WTC11 (cell line): Measurements from ENCODE around the gene CDK2. TPM values are rescaled to one million over a fixed set of nuclear protein-coding genes. Genes with fewer than 3 reads are reported as not detected.
A peak's percentile ranks its signal among the peaks of the same experiment; 100 is the strongest.
"Not testable (repeated sequence)": the region's sequence is repeated elsewhere in the genome, so short reads cannot be mapped to it uniquely, and the experiment has no call there.

Source experiments
- ATAC-seq: fragments of 200-7000 bp; cut with Tn5 transposase; 2 replicates; pipeline ENCODE4 v1.10.0; 2021; ENCODE audit warnings: mild to moderate bottlenecking, moderate library complexity
- CTCF ChIA-PET: fragments of 300-600 bp; sonication (Branson Sonifier 250); formaldehyde crosslinking; loops from one replicate; lab custom pipeline; 2021; ENCODE audit warnings: antibody characterized with exemption; lab: Charles Lee
- POLR2A ChIA-PET: fragments of 350-600 bp; sonication (Branson Sonifier 250); formaldehyde crosslinking; loops from one replicate; lab custom pipeline; 2021; ENCODE audit warnings: antibody characterized with exemption; lab: Charles Lee
- DNase-seq: peaks from one replicate; pipeline ENCODE4 v3.0.0; 2021; ENCODE audit warnings: low spot score
- H3K27ac Mint-ChIP-seq: 2 replicates; pipeline ENCODE4 v1.8.0; 2021; ENCODE audit warnings: mixed read lengths
- H3K27me3 Mint-ChIP-seq: 2 replicates; pipeline ENCODE4 v1.8.0; 2021; ENCODE audit warnings: low read depth, mild to moderate bottlenecking, moderate library complexity, mixed read lengths
- H3K36me3 Mint-ChIP-seq: 2 replicates; pipeline ENCODE4 v1.8.0; 2021; ENCODE audit warnings: mixed read lengths
- H3K4me1 Mint-ChIP-seq: 2 replicates; pipeline ENCODE4 v1.8.0; 2022; ENCODE audit warnings: mixed read lengths
- H3K4me3 Mint-ChIP-seq: 2 replicates; pipeline ENCODE4 v1.8.0; 2021; ENCODE audit warnings: mild to moderate bottlenecking, moderate library complexity, mixed read lengths
- H3K9me3 Mint-ChIP-seq: 2 replicates; pipeline ENCODE4 v1.8.0; 2021; ENCODE audit warnings: mixed read lengths
- ATF3 ChIP-seq: sonication (generic); formaldehyde crosslinking; conservative IDR thresholded peaks from 2 replicates; pipeline ENCODE4 v1.8.1; 2022; ENCODE audit warnings: mild to moderate bottlenecking, missing genetic modification reagents
- CTCF ChIP-seq: fragments of 200-600 bp; IDR thresholded peaks from 2 replicates; pipeline ENCODE4 v1.8.0; 2022; ENCODE audit warnings: antibody characterized with exemption
- FOXP1 ChIP-seq: sonication (generic); formaldehyde crosslinking; IDR thresholded peaks from 2 replicates; pipeline ENCODE4 v1.8.0; 2022; ENCODE audit warnings: missing genetic modification reagents, mild to moderate bottlenecking, moderate library complexity, borderline replicate concordance
- GABPB1 ChIP-seq: sonication (generic); formaldehyde crosslinking; IDR thresholded peaks from 2 replicates; pipeline ENCODE4 v1.8.1; 2023; ENCODE audit warnings: mild to moderate bottlenecking, missing genetic modification reagents
- KAT7 ChIP-seq: sonication (generic); formaldehyde crosslinking; IDR thresholded peaks from 2 replicates; pipeline ENCODE4 v1.8.1; 2023; ENCODE audit warnings: missing genetic modification reagents, mild to moderate bottlenecking, borderline replicate concordance
- SMAD3 ChIP-seq: sonication (generic); formaldehyde crosslinking; IDR thresholded peaks from 2 replicates; pipeline ENCODE4 v1.8.0; 2022; ENCODE audit warnings: missing genetic modification reagents, mild to moderate bottlenecking, borderline replicate concordance
- TEAD1 ChIP-seq: sonication (generic); formaldehyde crosslinking; IDR thresholded peaks from 2 replicates; pipeline ENCODE4 v1.8.0; 2022; ENCODE audit warnings: mild to moderate bottlenecking, missing genetic modification reagents
- TEAD4 ChIP-seq: sonication (generic); formaldehyde crosslinking; IDR thresholded peaks from 2 replicates; pipeline ENCODE4 v1.8.0; 2022; ENCODE audit warnings: mild to moderate bottlenecking, missing genetic modification reagents
- USF1 ChIP-seq: sonication (generic); formaldehyde crosslinking; IDR thresholded peaks from 2 replicates; pipeline ENCODE4 v1.8.0; 2022; ENCODE audit warnings: mild to moderate bottlenecking, missing genetic modification reagents
- ZBTB43 ChIP-seq: sonication (generic); formaldehyde crosslinking; IDR thresholded peaks from 2 replicates; pipeline ENCODE4 v1.8.1; 2023; ENCODE audit warnings: mild to moderate bottlenecking, missing genetic modification reagents
- ZNF138 ChIP-seq: sonication (generic); formaldehyde crosslinking; conservative IDR thresholded peaks from 2 replicates; pipeline ENCODE4 v1.8.1; 2022; ENCODE audit warnings: mild to moderate bottlenecking, moderate library complexity, missing genetic modification reagents
- ZNF416 ChIP-seq: fragments of 250-450 bp; sonication (Bioruptor Pico); IDR thresholded peaks from 2 replicates; pipeline ENCODE4 v1.9.0; 2021; ENCODE audit warnings: mild to moderate bottlenecking, inconsistent platforms
- ZSCAN18 ChIP-seq: fragments of 250-450 bp; sonication (Bioruptor Pico); IDR thresholded peaks from 2 replicates; pipeline ENCODE4 v2.1.2; 2022; ENCODE audit warnings: mild to moderate bottlenecking, moderate library complexity
- total RNA-seq: library from RNA; stranded (reverse); gene quantifications from 3 replicates; pipeline ENCODE4 v1.2.3, GENCODE V29; 2021
- TF ChIP-seq, protein P1 (sequence below): sonication (generic); formaldehyde crosslinking; IDR thresholded peaks from 2 replicates; pipeline ENCODE4 v1.8.0; 2022; ENCODE audit warnings: missing genetic modification reagents
- TF ChIP-seq, protein P2 (sequence below): fragments of 250-450 bp; sonication (Bioruptor Pico); IDR thresholded peaks from 2 replicates; pipeline ENCODE4 v1.9.0; 2021; ENCODE audit warnings: moderate library complexity, mild to moderate bottlenecking, inconsistent platforms, borderline replicate concordance
- TF ChIP-seq, protein P3 (sequence below): sonication (generic); formaldehyde crosslinking; IDR thresholded peaks from 2 replicates; pipeline ENCODE4 v1.8.1; 2022; ENCODE audit warnings: mild to moderate bottlenecking, missing genetic modification reagents, moderate library complexity, borderline replicate concordance
- TF ChIP-seq, protein P4 (sequence below): fragments of 250-450 bp; sonication (Bioruptor Pico); IDR thresholded peaks from 2 replicates; pipeline ENCODE4 v1.9.0; 2021; ENCODE audit warnings: mild to moderate bottlenecking

Gene CDK2
- total RNA-seq, 1 experiment from 2014 or later = 43.1 TPM

- TF ChIP-seq, protein P1, sequence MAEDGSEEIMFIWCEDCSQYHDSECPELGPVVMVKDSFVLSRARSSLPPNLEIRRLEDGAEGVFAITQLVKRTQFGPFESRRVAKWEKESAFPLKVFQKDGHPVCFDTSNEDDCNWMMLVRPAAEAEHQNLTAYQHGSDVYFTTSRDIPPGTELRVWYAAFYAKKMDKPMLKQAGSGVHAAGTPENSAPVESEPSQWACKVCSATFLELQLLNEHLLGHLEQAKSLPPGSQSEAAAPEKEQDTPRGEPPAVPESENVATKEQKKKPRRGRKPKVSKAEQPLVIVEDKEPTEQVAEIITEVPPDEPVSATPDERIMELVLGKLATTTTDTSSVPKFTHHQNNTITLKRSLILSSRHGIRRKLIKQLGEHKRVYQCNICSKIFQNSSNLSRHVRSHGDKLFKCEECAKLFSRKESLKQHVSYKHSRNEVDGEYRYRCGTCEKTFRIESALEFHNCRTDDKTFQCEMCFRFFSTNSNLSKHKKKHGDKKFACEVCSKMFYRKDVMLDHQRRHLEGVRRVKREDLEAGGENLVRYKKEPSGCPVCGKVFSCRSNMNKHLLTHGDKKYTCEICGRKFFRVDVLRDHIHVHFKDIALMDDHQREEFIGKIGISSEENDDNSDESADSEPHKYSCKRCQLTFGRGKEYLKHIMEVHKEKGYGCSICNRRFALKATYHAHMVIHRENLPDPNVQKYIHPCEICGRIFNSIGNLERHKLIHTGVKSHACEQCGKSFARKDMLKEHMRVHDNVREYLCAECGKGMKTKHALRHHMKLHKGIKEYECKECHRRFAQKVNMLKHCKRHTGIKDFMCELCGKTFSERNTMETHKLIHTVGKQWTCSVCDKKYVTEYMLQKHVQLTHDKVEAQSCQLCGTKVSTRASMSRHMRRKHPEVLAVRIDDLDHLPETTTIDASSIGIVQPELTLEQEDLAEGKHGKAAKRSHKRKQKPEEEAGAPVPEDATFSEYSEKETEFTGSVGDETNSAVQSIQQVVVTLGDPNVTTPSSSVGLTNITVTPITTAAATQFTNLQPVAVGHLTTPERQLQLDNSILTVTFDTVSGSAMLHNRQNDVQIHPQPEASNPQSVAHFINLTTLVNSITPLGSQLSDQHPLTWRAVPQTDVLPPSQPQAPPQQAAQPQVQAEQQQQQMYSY (CRISPR knock-in tag) = no peak
- no peak for TF ChIP-seq FOXP1 (CRISPR knock-in tag)
- no peak for TF ChIP-seq ZSCAN18 (CRISPR knock-in tag)
- no peak for TF ChIP-seq CTCF
- no peak for TF ChIP-seq TEAD1 (CRISPR knock-in tag)
- TF ChIP-seq TEAD4 (CRISPR knock-in tag) = no peak
- TF ChIP-seq SMAD3 (CRISPR knock-in tag) = no peak
- TF ChIP-seq, protein P2, sequence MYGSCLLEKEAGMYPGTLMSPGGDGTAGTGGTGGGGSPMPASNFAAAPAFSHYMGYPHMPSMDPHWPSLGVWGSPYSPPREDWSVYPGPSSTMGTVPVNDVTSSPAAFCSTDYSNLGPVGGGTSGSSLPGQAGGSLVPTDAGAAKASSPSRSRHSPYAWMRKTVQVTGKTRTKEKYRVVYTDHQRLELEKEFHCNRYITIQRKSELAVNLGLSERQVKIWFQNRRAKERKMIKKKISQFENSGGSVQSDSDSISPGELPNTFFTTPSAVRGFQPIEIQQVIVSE = no peak
- TF ChIP-seq GABPB1 (CRISPR knock-in tag) = no peak
- TF ChIP-seq ZNF416 (CRISPR knock-in tag) = no peak
- no peak for TF ChIP-seq KAT7 (CRISPR knock-in tag)
Observed at GRCh38 chr12:55978393-55978792, 11.8 kb downstream of the CDK2 start (continued).

DNA sequence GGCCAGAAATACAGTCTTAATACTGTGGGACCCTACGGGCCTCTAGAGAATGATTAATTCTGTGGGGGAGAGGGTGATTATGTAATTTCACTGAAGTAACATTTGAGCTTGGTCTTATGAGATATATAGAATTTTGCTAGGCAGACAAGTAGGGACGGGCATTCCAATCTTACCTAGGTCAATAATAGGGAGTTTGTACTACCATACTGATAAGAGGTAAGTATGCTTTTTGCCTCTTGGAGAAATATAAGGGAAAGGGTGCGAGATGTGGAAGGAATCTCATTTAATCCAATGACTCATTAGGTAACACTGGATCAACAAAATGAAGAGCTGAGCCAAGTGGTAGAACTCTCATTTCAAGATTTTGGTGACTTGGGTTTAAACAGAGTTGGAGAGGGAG, 12.4 kb downstream of the CDK2 start:
- peak overlapping the region; percentile 46; the same call in 1 of the 2 replicates for H3K27ac Mint-ChIP-seq
- no peak overlapping the region for H3K4me3 Mint-ChIP-seq
- peaks cover 43% of the 10 kb centered on the region for H3K36me3 Mint-ChIP-seq
- H3K9me3 Mint-ChIP-seq = no peaks in the 10 kb centered on the region
- DNase-seq = no peak
- no peaks in the 10 kb centered on the region; the same call in 1 of the 2 replicates for H3K4me1 Mint-ChIP-seq
- TF ChIP-seq ATF3 (CRISPR knock-in tag) (no peak), ZNF138 (CRISPR knock-in tag) (no peak), GABPB1 (CRISPR knock-in tag) (no peak), ZBTB43 (CRISPR knock-in tag) (no peak), TEAD1 (CRISPR knock-in tag) (no peak), USF1 (CRISPR knock-in tag) (no peak)
- TF ChIP-seq, protein P3, sequence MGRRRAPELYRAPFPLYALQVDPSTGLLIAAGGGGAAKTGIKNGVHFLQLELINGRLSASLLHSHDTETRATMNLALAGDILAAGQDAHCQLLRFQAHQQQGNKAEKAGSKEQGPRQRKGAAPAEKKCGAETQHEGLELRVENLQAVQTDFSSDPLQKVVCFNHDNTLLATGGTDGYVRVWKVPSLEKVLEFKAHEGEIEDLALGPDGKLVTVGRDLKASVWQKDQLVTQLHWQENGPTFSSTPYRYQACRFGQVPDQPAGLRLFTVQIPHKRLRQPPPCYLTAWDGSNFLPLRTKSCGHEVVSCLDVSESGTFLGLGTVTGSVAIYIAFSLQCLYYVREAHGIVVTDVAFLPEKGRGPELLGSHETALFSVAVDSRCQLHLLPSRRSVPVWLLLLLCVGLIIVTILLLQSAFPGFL (CRISPR knock-in tag) = no peak
- TF ChIP-seq, protein P2 = no peak
- TF ChIP-seq, protein P4, sequence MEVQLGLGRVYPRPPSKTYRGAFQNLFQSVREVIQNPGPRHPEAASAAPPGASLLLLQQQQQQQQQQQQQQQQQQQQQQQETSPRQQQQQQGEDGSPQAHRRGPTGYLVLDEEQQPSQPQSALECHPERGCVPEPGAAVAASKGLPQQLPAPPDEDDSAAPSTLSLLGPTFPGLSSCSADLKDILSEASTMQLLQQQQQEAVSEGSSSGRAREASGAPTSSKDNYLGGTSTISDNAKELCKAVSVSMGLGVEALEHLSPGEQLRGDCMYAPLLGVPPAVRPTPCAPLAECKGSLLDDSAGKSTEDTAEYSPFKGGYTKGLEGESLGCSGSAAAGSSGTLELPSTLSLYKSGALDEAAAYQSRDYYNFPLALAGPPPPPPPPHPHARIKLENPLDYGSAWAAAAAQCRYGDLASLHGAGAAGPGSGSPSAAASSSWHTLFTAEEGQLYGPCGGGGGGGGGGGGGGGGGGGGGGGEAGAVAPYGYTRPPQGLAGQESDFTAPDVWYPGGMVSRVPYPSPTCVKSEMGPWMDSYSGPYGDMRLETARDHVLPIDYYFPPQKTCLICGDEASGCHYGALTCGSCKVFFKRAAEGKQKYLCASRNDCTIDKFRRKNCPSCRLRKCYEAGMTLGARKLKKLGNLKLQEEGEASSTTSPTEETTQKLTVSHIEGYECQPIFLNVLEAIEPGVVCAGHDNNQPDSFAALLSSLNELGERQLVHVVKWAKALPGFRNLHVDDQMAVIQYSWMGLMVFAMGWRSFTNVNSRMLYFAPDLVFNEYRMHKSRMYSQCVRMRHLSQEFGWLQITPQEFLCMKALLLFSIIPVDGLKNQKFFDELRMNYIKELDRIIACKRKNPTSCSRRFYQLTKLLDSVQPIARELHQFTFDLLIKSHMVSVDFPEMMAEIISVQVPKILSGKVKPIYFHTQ (CRISPR knock-in tag) = no peak
- CTCF ChIA-PET = interaction anchor here (0.7 kb wide), 1 partner anchor 57 kb away, joined by 3 read pairs; no protein-coding TSS in a partner anchor
- POLR2A ChIA-PET = no interaction called here
- H3K27me3 Mint-ChIP-seq = no peaks in the 10 kb centered on the region
- no peak for ATAC-seq

DNA sequence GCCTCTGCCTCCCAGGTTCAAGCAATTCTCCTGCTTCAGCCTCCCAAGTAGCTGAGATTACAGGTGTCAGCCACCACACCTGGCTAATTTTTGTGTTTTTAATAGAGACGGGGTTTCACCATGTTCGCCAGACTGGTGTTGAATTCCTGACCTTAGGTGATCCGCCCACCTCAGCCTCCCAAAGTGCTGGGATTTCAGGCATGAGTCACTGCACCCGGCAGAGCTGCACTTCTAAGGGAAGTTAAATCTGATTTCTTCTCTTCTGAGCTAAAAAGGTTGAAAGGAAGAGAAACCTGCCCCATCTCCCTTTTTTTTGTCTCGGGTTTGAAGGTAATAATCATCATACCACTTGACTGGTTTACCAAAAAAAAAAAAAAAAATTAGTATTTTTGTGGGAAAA, 15.3 kb downstream of the CDK2 start:
- H3K4me3 Mint-ChIP-seq, ATAC-seq, H3K27ac Mint-ChIP-seq, DNase-seq, H3K4me1 Mint-ChIP-seq, H3K9me3 Mint-ChIP-seq, H3K27me3 Mint-ChIP-seq: not testable (repeated sequence)
- peaks cover 37% of the 10 kb centered on the region for H3K36me3 Mint-ChIP-seq
- ChIA-PET CTCF (interaction anchor here (0.5 to 1.5 kb wide), 3 partner anchors 14 to 55 kb away, joined by 4 to 6 read pairs (median 5); partner anchors contain the start of gene SUOX), POLR2A (interaction anchor here (3.3 kb wide), 1 partner anchor 8 kb away, joined by 12 read pairs; the partner anchor contains the start of gene RAB5B)
